Vagina (tissue), 2 donors: ENCODE data around the gene KLHDC9. TPM values are rescaled to one million over a fixed set of nuclear protein-coding genes. Genes with fewer than 3 reads are reported as not detected.
"Not testable (repeated sequence)": the region's sequence is repeated elsewhere in the genome, so short reads cannot be mapped to it uniquely, and the experiment has no call there.

Experiments
- DNase-seq, 2 donors: peaks; one replicate each; pipeline ENCODE4 v3.0.0-alpha.2; 2017; ENCODE audit errors: extremely low spot score in 2 of 2
- H3K27ac ChIP-seq: fragments of 200-600 bp; sonication (generic); one replicate; pipeline ENCODE4 v1.5.1; 2019
- H3K27me3 ChIP-seq: fragments of 200-600 bp; sonication (generic); one replicate; pipeline ENCODE4 v1.5.1; 2019
- H3K36me3 ChIP-seq, 2 donors: fragments of 200-600 bp; sonication (generic); one replicate each; pipeline ENCODE4 v1.5.1; 2017 to 2019
- H3K4me1 ChIP-seq: fragments of 200-600 bp; sonication (generic); one replicate; pipeline ENCODE4 v1.5.1; 2019
- H3K4me3 ChIP-seq, 2 donors: fragments of 200-600 bp; sonication (generic); 1 replicate in 1 of 2; 2 replicates in 1 of 2; pipeline ENCODE4 v1.5.1; 2016 to 2019
- H3K9me3 ChIP-seq: fragments of 200-600 bp; sonication (generic); one replicate; pipeline ENCODE4 v1.5.1; 2019
- POLR2A ChIP-seq, 2 donors: fragments of 450-650 bp; IDR thresholded peaks; one replicate each; pipeline ENCODE4 v1.6.1; 2017; ENCODE audit warnings: antibody characterized with exemption in 2 of 2, mild to moderate bottlenecking in 2 of 2, moderate library complexity in 2 of 2
- POLR2AphosphoS5 ChIP-seq, 2 donors: sonication (generic); formaldehyde crosslinking; IDR thresholded peaks; one replicate each; pipeline ENCODE4 v1.9.0; 2017; ENCODE audit warnings: antibody characterized with exemption in 2 of 2, mild to moderate bottlenecking in 2 of 2, low read depth in 1 of 2; ENCODE audit not compliant: insufficient read depth in 1 of 2
- intact Hi-C: fragments of 100-400 bp; cut with DNase I; formaldehyde crosslinking; loops from one replicate; pipeline ENCODE4 v1.15.1; 2023
- total RNA-seq: library from RNA; depleted of rRNA; stranded (reverse); fragments of >200 nt; gene quantifications from one replicate; pipeline ENCODE4 v1.2.3, GENCODE V29; 2016
- TF ChIP-seq, protein P1 (sequence below), 3 experiments: fragments of 450-650 bp in 2 of 3; fragments of 200-600 bp in 1 of 3; sonication (generic) in 1 of 3; IDR thresholded peaks; one replicate each; pipeline ENCODE4 v1.5.1; 2017 to 2019; ENCODE audit warnings: antibody characterized with exemption in 3 of 3, mild to moderate bottlenecking in 2 of 3, moderate library complexity in 2 of 3

The KLHDC9 gene
- total RNA-seq, 1 donor from 2014 or later, result 9.3 TPM

DNA sequence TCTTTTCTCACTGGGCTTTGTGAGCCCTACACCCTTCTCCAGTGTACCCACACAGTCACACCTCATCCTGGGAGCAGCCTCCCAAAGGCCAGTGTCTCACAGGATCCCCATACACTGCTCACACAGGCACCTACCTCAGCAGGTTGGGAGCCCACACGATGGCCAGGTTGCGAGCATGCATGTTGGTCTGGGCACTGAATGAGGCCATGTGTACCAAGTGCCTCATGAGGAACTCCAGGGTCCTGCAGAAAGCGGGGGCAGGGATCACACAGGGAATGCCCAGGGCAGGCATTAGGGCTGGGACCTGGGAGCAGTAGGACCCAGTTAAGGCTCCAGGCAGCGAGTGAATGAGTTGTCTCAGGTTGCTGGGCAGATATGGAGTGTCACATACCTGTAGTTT, 43.9 kb upstream of the KLHDC9 start:
- no peak overlapping the region for H3K4me3 ChIP-seq
- no peaks in the 10 kb centered on the region for H3K4me1 ChIP-seq
- intact Hi-C loops, result no loop called here
- H3K27ac ChIP-seq, result no peak overlapping the region
- no peaks in the 10 kb centered on the region for H3K27me3 ChIP-seq
- H3K36me3 ChIP-seq, result no peaks in the 10 kb centered on the region
- TF ChIP-seq, protein P1, sequence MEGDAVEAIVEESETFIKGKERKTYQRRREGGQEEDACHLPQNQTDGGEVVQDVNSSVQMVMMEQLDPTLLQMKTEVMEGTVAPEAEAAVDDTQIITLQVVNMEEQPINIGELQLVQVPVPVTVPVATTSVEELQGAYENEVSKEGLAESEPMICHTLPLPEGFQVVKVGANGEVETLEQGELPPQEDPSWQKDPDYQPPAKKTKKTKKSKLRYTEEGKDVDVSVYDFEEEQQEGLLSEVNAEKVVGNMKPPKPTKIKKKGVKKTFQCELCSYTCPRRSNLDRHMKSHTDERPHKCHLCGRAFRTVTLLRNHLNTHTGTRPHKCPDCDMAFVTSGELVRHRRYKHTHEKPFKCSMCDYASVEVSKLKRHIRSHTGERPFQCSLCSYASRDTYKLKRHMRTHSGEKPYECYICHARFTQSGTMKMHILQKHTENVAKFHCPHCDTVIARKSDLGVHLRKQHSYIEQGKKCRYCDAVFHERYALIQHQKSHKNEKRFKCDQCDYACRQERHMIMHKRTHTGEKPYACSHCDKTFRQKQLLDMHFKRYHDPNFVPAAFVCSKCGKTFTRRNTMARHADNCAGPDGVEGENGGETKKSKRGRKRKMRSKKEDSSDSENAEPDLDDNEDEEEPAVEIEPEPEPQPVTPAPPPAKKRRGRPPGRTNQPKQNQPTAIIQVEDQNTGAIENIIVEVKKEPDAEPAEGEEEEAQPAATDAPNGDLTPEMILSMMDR (IDR thresholded peaks at IDR 0.05), result no peak
- TF ChIP-seq POLR2A (IDR thresholded peaks at IDR 0.05) (no peak), POLR2AphosphoS5 (IDR thresholded peaks at IDR 0.05; ENCODE audit: insufficient read depth in 1 of 2, low read depth in 1 of 2) (no peak)
- no peaks in the 10 kb centered on the region for H3K9me3 ChIP-seq
- DNase-seq, result no peak

DNA sequence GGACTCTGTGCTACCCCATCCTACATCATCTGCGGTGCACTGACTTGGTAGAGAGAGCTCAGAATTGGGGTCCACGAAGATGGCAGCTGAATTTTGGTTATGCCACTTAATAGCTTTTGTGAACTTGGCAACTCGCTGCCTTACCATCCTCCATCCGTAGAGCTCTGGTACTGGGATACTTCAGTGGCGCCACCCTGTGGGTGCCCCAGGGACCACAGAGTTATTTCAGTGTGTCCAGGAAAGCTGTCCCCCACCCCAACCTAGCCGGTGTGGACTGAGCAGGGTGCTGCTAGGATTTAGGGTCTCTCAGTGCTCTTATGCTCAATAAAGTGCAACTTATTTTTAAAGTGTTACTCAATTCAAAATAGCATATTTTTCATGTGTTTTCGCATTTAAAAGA, 43.4 kb upstream of the KLHDC9 start:
- H3K4me3 ChIP-seq, result no peak overlapping the region
- no peak for TF ChIP-seq POLR2A (IDR thresholded peaks at IDR 0.05)
- no peak for TF ChIP-seq POLR2AphosphoS5 (IDR thresholded peaks at IDR 0.05; ENCODE audit: insufficient read depth in 1 of 2, low read depth in 1 of 2)
- TF ChIP-seq, protein P1 (IDR thresholded peaks at IDR 0.05), result no peak
- DNase-seq, result no peak
- H3K36me3 ChIP-seq, result no peaks in the 10 kb centered on the region
- H3K9me3 ChIP-seq, result no peaks in the 10 kb centered on the region
- H3K27me3 ChIP-seq, result no peaks in the 10 kb centered on the region
- intact Hi-C loops, result no loop called here
- no peaks in the 10 kb centered on the region for H3K4me1 ChIP-seq
- H3K27ac ChIP-seq, result no peak overlapping the region

DNA sequence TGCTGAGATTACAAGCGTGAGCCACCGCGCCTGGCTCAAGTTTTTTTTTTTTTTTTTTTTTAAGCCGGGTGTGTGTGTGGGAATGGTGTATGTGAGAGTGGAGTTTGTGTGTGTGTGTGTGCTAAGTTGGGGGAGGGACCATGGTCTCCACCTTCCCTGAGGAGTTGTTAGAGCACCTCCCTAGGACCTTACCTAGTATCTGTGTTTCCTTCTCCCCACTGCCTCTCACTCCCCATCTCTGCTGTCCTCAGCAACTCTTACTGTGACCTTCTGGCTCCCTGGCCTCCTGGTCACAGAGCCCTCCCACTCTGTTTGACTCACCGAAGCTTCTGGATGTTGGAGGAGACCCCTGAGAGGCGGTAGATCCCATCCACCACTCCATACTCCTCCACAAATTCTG, 38.9 kb upstream of the KLHDC9 start:
- intact Hi-C loops, result no loop called here
- Histone ChIP-seq H3K4me1 (no peaks in the 10 kb centered on the region), H3K36me3 (no peaks in the 10 kb centered on the region), H3K9me3 (no peaks in the 10 kb centered on the region), H3K4me3 (no peak overlapping the region), H3K27me3 (no peaks in the 10 kb centered on the region), H3K27ac (no peak overlapping the region)
- DNase-seq, result no peak
- no peak for TF ChIP-seq POLR2A (IDR thresholded peaks at IDR 0.05)
- no peak for TF ChIP-seq POLR2AphosphoS5 (IDR thresholded peaks at IDR 0.05; ENCODE audit: insufficient read depth in 1 of 2, low read depth in 1 of 2)
- TF ChIP-seq, protein P1 (IDR thresholded peaks at IDR 0.05), result no peak

DNA sequence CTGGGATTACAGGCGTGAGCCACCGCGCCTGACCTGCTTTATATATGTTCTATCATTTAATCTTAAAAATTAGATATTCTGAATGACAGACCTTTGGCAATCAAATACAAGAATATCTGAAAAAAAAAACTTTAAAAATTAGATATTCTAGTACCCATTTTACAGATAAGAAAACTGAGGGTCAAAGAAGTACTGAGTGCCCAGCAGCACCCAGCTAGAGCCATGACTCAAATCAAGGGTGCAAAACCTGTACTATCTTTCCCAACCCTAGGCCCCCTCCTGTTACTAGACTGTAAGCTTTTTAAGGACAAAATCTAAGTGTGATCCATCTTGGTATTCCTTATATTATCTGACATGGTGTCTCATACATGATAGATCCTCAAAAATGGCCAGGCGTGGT, 36.7 kb upstream of the KLHDC9 start:
- H3K4me1 ChIP-seq, result no peaks in the 10 kb centered on the region
- DNase-seq, result no peak
- no peaks in the 10 kb centered on the region for H3K9me3 ChIP-seq
- H3K4me3 ChIP-seq, result no peak overlapping the region
- no peaks in the 10 kb centered on the region for H3K36me3 ChIP-seq
- TF ChIP-seq POLR2AphosphoS5 (IDR thresholded peaks at IDR 0.05; ENCODE audit: insufficient read depth in 1 of 2, low read depth in 1 of 2) (no peak), POLR2A (IDR thresholded peaks at IDR 0.05) (no peak)
- TF ChIP-seq, protein P1 (IDR thresholded peaks at IDR 0.05), result no peak
- H3K27me3 ChIP-seq, result no peaks in the 10 kb centered on the region
- intact Hi-C loops, result no loop called here
- no peak overlapping the region for H3K27ac ChIP-seq

DNA sequence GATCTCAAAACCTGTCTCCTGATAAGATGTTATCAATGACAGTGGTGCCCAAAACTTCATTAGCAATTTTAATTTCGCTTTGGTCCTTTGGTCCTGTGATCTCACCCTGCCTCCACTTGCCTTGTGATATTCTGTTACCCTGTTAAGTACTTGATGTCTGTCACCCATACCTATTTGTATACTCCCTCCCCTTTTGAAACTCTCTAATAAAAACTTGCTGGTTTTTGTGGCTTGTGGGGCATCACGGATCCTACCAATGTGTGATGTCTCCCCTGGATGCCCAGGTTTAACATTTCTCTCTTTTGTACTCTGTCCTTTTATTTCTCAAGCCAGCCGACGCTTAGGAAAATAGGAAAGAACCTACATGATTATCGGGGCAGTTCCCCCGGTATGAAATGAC, 34.2 kb upstream of the KLHDC9 start:
- H3K27ac ChIP-seq, H3K36me3 ChIP-seq, intact Hi-C loops, DNase-seq, H3K4me1 ChIP-seq, H3K27me3 ChIP-seq, H3K9me3 ChIP-seq, H3K4me3 ChIP-seq: not testable (repeated sequence)

DNA sequence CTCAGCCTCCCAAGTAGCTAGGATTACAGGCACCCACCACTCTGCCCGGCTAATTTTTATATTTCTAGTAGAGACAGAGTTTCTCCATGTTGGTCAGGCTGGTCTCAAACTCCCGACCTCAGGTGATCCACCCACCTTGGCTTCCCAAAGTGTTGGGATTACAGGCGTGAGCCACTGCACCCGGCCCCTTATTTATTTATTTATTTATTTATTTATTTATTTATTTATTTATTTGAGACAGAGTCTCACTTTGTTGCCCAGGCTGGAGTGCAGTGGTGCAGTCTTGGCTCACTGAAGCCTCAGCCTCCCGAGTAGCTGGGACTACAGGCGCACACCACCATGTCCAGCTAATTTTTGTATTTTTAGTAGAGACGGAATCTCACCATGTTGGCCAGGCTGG, 32.5 kb upstream of the KLHDC9 start:
- DNase-seq, intact Hi-C loops, H3K9me3 ChIP-seq, H3K4me1 ChIP-seq, H3K4me3 ChIP-seq, H3K36me3 ChIP-seq, H3K27ac ChIP-seq, H3K27me3 ChIP-seq: not testable (repeated sequence)
